Breast epithelium (tissue), 4 donors: ENCODE results near the gene EP400. TPM values are rescaled to one million over a fixed set of nuclear protein-coding genes. Genes with fewer than 3 reads are reported as not detected.

Experiments used
- DNase-seq, 2 donors: peaks; one replicate each; pipeline ENCODE4 v3.0.0-alpha.2; 2019; ENCODE audit warnings: low spot score in 2 of 2
- H3K27ac ChIP-seq, 2 donors: fragments of 200-600 bp; sonication (generic) in 1 of 2; one replicate each; pipeline ENCODE4 v1.5.1; 2016 to 2019; ENCODE audit warnings: mild to moderate bottlenecking in 1 of 2
- H3K27me3 ChIP-seq, 2 donors: fragments of 200-600 bp; sonication (generic) in 1 of 2; one replicate each; pipeline versions ENCODE4 v1.5.1 to v1.6.0; 2017 to 2019; ENCODE audit warnings: control low read depth in 1 of 2, mild to moderate bottlenecking in 1 of 2
- H3K36me3 ChIP-seq: fragments of 200-600 bp; one replicate; pipeline ENCODE4 v1.5.1; 2019
- H3K4me1 ChIP-seq, 2 donors: fragments of 200-600 bp; sonication (generic); one replicate each; pipeline ENCODE4 v1.5.1; 2016 to 2019; ENCODE audit warnings: control low read depth in 1 of 2
- H3K4me3 ChIP-seq, 3 donors: fragments of 200-600 bp; sonication (generic); 1 replicate in 2 of 3; 2 replicates in 1 of 3; pipeline ENCODE4 v1.5.1; 2016 to 2019; ENCODE audit warnings: mild to moderate bottlenecking in 3 of 3, moderate library complexity in 2 of 3
- H3K9me3 ChIP-seq, 2 donors: fragments of 200-600 bp; sonication (generic) in 1 of 2; one replicate each; pipeline ENCODE4 v1.5.1; 2016 to 2019; ENCODE audit warnings: control low read depth in 1 of 2
- CTCF ChIP-seq, 3 donors: fragments of 450-650 bp; IDR thresholded peaks; one replicate each; pipeline ENCODE4 v1.5.1; 2016 to 2017; ENCODE audit warnings: antibody characterized with exemption in 3 of 3, mild to moderate bottlenecking in 3 of 3, moderate library complexity in 3 of 3
- POLR2A ChIP-seq: fragments of 450-650 bp; IDR thresholded peaks from one replicate; pipeline ENCODE4 v1.6.1; 2016; ENCODE audit warnings: antibody characterized with exemption, mild to moderate bottlenecking, moderate library complexity
- POLR2AphosphoS5 ChIP-seq, 3 donors: sonication (generic); formaldehyde crosslinking; IDR thresholded peaks; one replicate each; pipeline ENCODE4 v1.6.1; 2017; ENCODE audit warnings: antibody characterized with exemption in 3 of 3
- intact Hi-C: fragments of 100-400 bp; cut with DNase I; formaldehyde crosslinking; loops from one replicate; pipeline ENCODE4 v1.15.1; 2023; ENCODE audit warnings: low total_unique reads
- total RNA-seq, 3 donors: library from RNA; depleted of rRNA; stranded (reverse); fragments of >200 nt; gene quantifications; one replicate each; pipeline ENCODE4 v1.1.0, GENCODE V29; 2016

EP400 gene
- total RNA-seq, 3 donors from 2014 or later: 20.3 to 27.2 (median 24.4) TPM

- no peak overlapping the region for H3K27ac ChIP-seq
- TF ChIP-seq POLR2A (no peak), POLR2AphosphoS5 (IDR thresholded peaks at IDR 0.05) (no peak), CTCF (IDR thresholded peaks at IDR 0.05) (no peak)
- intact Hi-C loops: no loop called here
- H3K36me3 ChIP-seq: no peaks in the 10 kb centered on the region
- no peaks in the 10 kb centered on the region for H3K9me3 ChIP-seq
- DNase-seq: peak in 1 of 2 donors; percentile 37
- H3K4me1 ChIP-seq: no peaks in the 10 kb centered on the region
- H3K4me3 ChIP-seq: no peak overlapping the region
- no peaks in the 10 kb centered on the region for H3K27me3 ChIP-seq
Measured at GRCh38 chr12:131943389-131943788, 6.4 kb upstream of the EP400 start.

GRCh38 chr12:131943876-131944275 is 5.9 kb upstream of the EP400 start:
- H3K9me3 ChIP-seq: no peaks in the 10 kb centered on the region
- no peaks in the 10 kb centered on the region for H3K36me3 ChIP-seq
- H3K4me3 ChIP-seq: no peak overlapping the region
- DNase-seq: peak in 1 of 2 donors; percentile 10
- no peaks in the 10 kb centered on the region for H3K27me3 ChIP-seq
- H3K4me1 ChIP-seq: no peaks in the 10 kb centered on the region
- intact Hi-C loops: no loop called here
- TF ChIP-seq POLR2AphosphoS5 (IDR thresholded peaks at IDR 0.05) (no peak), CTCF (IDR thresholded peaks at IDR 0.05) (no peak), POLR2A (no peak)
- no peak overlapping the region for H3K27ac ChIP-seq

- intact Hi-C loops: no loop called here
- Histone ChIP-seq H3K4me1 (no peaks in the 10 kb centered on the region), H3K36me3 (no peaks in the 10 kb centered on the region), H3K27me3 (no peaks in the 10 kb centered on the region), H3K27ac (no peak overlapping the region), H3K4me3 (no peak overlapping the region), H3K9me3 (no peaks in the 10 kb centered on the region)
- DNase-seq: peak; percentile 11 to 47
- TF ChIP-seq POLR2AphosphoS5 (IDR thresholded peaks at IDR 0.05): no peak
- TF ChIP-seq CTCF (IDR thresholded peaks at IDR 0.05): no peak
- TF ChIP-seq POLR2A: no peak
Measured at GRCh38 chr12:131944601-131945251, 5.0 kb upstream of the EP400 start.

- DNase-seq: no peak
- H3K4me1 ChIP-seq: peaks cover 0 to 4% of the 10 kb centered on the region in 2 donors
- no peak overlapping the region for H3K27ac ChIP-seq
- TF ChIP-seq POLR2AphosphoS5 (IDR thresholded peaks at IDR 0.05) (no peak), CTCF (IDR thresholded peaks at IDR 0.05) (no peak), POLR2A (no peak)
- no peaks in the 10 kb centered on the region for H3K27me3 ChIP-seq
- intact Hi-C loops: no loop called here
- no peaks in the 10 kb centered on the region for H3K9me3 ChIP-seq
- no peak overlapping the region for H3K4me3 ChIP-seq
- H3K36me3 ChIP-seq: no peaks in the 10 kb centered on the region
Measured at GRCh38 chr12:131946757-131947156, 3.0 kb upstream of the EP400 start.

GRCh38 chr12:131947482-131948027 is 2.2 kb upstream of the EP400 start:
- Histone ChIP-seq H3K27me3 (no peaks in the 10 kb centered on the region), H3K9me3 (no peaks in the 10 kb centered on the region), H3K4me3 (no peak overlapping the region), H3K4me1 (peaks cover 0 to 4% of the 10 kb centered on the region in 2 donors), H3K36me3 (no peaks in the 10 kb centered on the region), H3K27ac (peak overlapping the region in 1 of 2 donors; percentile 46)
- no peak for TF ChIP-seq POLR2A
- no peak for TF ChIP-seq CTCF (IDR thresholded peaks at IDR 0.05)
- TF ChIP-seq POLR2AphosphoS5 (IDR thresholded peaks at IDR 0.05): no peak
- no peak for DNase-seq
- intact Hi-C loops: no loop called here
